ENCODE data around the gene HNRNPM.

Gene HNRNPM

DNA sequence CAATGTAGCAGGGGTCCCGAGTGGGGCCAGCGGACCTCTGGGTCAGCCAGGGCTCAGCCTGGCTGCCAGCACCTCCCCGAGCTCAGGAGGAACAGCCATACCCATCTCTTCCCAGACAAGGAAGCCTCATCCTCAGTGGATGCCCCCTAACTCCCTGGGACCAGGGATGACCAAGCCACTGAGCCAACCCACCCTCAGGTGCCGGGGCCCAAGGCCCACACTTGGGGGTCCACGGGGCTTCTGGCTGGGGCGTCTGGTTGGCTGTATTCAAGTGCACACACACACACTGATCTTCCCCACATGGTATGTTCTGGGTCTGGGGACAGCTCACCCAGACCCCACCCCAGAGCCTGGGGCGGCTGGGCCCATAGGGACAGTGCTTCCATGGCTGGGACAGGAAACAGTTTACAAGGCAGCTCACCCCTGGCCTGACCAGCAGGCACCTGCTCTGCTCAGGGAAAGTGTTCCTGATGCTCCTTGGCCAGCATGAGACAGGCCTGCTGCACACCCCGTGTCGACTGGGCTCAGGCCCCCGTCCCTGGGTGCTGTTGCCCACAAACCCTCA is 46.9 kb upstream of the HNRNPM start:
- ChIA-PET CTCF (interaction anchor here (0.5 to 1.0 kb wide), 4 partner anchors 27 to 97 kb away, joined by 3 to 8 read pairs (median 4); no protein-coding TSS in a partner anchor), POLR2A (interaction anchor here (1.0 to 1.7 kb wide), 2 partner anchors 15 to 45 kb away, joined by 3 to 4 read pairs; partner anchors contain the start of gene MARCHF2)
- no peak for TF ChIP-seq LEF1 (IDR thresholded peaks at IDR 0.05; ENCODE audit: borderline replicate concordance)
- no peak for TF ChIP-seq L3MBTL2 (conservative IDR thresholded peaks at IDR 0.05)
- no peak for TF ChIP-seq TARDBP (IDR thresholded peaks at IDR 0.05)
- no peak for TF ChIP-seq CTBP1 (IDR thresholded peaks at IDR 0.05; ENCODE audit: borderline replicate concordance)
- TF ChIP-seq NFRKB (IDR thresholded peaks at IDR 0.05): no peak
- no peak for TF ChIP-seq FOXK2 (IDR thresholded peaks at IDR 0.05)
- TF ChIP-seq, protein P1, sequence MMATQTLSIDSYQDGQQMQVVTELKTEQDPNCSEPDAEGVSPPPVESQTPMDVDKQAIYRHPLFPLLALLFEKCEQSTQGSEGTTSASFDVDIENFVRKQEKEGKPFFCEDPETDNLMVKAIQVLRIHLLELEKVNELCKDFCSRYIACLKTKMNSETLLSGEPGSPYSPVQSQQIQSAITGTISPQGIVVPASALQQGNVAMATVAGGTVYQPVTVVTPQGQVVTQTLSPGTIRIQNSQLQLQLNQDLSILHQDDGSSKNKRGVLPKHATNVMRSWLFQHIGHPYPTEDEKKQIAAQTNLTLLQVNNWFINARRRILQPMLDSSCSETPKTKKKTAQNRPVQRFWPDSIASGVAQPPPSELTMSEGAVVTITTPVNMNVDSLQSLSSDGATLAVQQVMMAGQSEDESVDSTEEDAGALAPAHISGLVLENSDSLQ (IDR thresholded peaks at IDR 0.05): no peak
- TF ChIP-seq ELF4 (IDR thresholded peaks at IDR 0.05): no peak
- TF ChIP-seq ARNT (IDR thresholded peaks at IDR 0.05): no peak
- no peak for TF ChIP-seq ZNF384 (IDR thresholded peaks at IDR 0.05)
- TF ChIP-seq SP1 (IDR thresholded peaks at IDR 0.05): no peak
- TF ChIP-seq BHLHE40 (IDR thresholded peaks at IDR 0.05; ENCODE audit: borderline replicate concordance): no peak
- TF ChIP-seq SUZ12 (IDR thresholded peaks at IDR 0.05): no peak
- TF ChIP-seq HDGF (IDR thresholded peaks at IDR 0.05; ENCODE audit: borderline replicate concordance): no peak
- TF ChIP-seq FOXA1 (IDR thresholded peaks at IDR 0.05): no peak
- TF ChIP-seq FOXM1 (IDR thresholded peaks at IDR 0.05; ENCODE audit: borderline replicate concordance): no peak
- DNase-seq (ENCODE audit: extremely low spot score): no peak

DNA sequence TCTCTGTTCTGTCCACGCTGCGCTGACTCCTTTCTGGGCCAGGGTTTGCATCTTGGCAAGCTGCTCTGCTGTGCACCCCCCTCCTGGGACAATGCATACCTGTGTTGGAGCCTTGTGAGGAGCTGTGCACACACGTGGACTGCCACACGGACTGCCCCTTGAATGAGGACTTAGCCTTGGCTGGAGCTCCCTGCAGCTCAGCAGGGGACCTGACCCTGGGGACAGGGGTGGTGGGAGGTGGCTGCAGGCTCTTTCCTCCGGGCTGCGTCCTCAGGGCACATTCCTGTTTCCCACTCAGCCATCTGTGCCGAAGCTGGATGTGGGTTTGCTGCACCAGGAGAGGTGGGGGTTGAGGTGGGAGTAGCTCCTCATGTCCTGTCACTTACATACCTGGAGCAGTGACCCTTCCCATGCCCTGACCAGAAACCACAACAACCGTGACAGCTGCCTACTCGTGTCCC is 46.4 kb upstream of the HNRNPM start:
- ChIA-PET POLR2A (interaction anchor here (1.0 to 1.7 kb wide), 2 partner anchors 15 to 45 kb away, joined by 3 to 4 read pairs; partner anchors contain the start of gene MARCHF2), CTCF (interaction anchor here (0.5 kb wide), 2 partner anchors 27 to 96 kb away, joined by 3 read pairs; no protein-coding TSS in a partner anchor)
- TF ChIP-seq SUZ12 (IDR thresholded peaks at IDR 0.05): no peak
- TF ChIP-seq ARNT (IDR thresholded peaks at IDR 0.05): no peak
- no peak for TF ChIP-seq FOXA1 (IDR thresholded peaks at IDR 0.05)
- no peak for TF ChIP-seq FOXM1 (IDR thresholded peaks at IDR 0.05; ENCODE audit: borderline replicate concordance)
- DNase-seq (ENCODE audit: extremely low spot score): no peak

DNA sequence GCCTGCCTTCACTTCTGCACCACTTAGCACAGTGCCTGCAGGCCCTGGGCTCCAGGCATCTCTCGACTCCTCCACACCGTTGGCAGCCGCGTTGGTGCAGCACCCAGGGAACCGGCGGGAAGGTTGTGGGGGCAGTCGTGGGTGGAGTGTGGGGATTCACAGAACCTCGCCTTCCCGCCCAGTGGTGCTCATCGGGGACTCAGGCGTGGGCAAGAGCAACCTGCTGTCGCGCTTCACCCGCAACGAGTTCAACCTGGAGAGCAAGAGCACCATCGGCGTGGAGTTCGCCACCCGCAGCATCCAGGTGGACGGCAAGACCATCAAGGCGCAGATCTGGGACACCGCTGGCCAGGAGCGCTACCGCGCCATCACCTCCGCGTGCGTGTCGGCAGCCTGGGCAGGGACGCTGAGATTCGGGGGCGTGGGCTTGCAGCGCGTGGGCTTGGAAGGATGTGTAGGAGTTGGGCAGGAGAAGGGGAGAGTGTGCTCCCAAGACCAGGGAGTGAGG is 45.0 kb upstream of the HNRNPM start:
- ChIA-PET CTCF (no interaction called here), POLR2A (no interaction called here)
- DNase-seq (ENCODE audit: extremely low spot score): no peak
- TF ChIP-seq LEF1 (IDR thresholded peaks at IDR 0.05; ENCODE audit: borderline replicate concordance) (no peak), HDGF (IDR thresholded peaks at IDR 0.05; ENCODE audit: borderline replicate concordance) (no peak), TARDBP (IDR thresholded peaks at IDR 0.05) (no peak), FOXA1 (IDR thresholded peaks at IDR 0.05) (no peak), BHLHE40 (IDR thresholded peaks at IDR 0.05; ENCODE audit: borderline replicate concordance) (no peak)

DNA sequence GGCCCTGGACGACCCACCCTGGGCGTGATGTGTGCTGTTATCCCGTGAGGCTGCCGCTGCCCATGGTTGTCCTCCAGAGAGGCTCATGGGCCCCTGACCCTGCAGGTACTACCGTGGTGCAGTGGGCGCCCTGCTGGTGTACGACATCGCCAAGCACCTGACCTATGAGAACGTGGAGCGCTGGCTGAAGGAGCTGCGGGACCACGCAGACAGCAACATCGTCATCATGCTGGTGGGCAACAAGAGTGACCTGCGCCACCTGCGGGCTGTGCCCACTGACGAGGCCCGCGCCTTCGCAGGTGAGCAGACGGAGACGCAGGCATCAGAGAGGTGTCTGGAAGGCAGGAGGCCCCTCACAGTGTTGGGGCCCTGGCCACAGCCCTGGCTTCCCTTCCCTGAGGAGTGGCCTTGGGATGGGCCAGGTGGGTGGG is 42.8 kb upstream of the HNRNPM start:
- ChIA-PET POLR2A (no interaction called here), CTCF (no interaction called here)
- DNase-seq (ENCODE audit: extremely low spot score): no peak
- TF ChIP-seq ELF4 (IDR thresholded peaks at IDR 0.05) (no peak), LEF1 (IDR thresholded peaks at IDR 0.05; ENCODE audit: borderline replicate concordance) (no peak), ZNF384 (IDR thresholded peaks at IDR 0.05) (no peak), NFRKB (IDR thresholded peaks at IDR 0.05) (no peak), HDGF (IDR thresholded peaks at IDR 0.05; ENCODE audit: borderline replicate concordance) (no peak), L3MBTL2 (conservative IDR thresholded peaks at IDR 0.05) (no peak), FOXK2 (IDR thresholded peaks at IDR 0.05) (no peak), BHLHE40 (IDR thresholded peaks at IDR 0.05; ENCODE audit: borderline replicate concordance) (no peak), ARNT (IDR thresholded peaks at IDR 0.05) (no peak), FOXM1 (IDR thresholded peaks at IDR 0.05; ENCODE audit: borderline replicate concordance) (no peak), CTBP1 (IDR thresholded peaks at IDR 0.05; ENCODE audit: borderline replicate concordance) (no peak), SP1 (IDR thresholded peaks at IDR 0.05) (no peak), TARDBP (IDR thresholded peaks at IDR 0.05) (no peak), FOXA1 (IDR thresholded peaks at IDR 0.05) (no peak)
- TF ChIP-seq, protein P1 (IDR thresholded peaks at IDR 0.05): no peak

DNA sequence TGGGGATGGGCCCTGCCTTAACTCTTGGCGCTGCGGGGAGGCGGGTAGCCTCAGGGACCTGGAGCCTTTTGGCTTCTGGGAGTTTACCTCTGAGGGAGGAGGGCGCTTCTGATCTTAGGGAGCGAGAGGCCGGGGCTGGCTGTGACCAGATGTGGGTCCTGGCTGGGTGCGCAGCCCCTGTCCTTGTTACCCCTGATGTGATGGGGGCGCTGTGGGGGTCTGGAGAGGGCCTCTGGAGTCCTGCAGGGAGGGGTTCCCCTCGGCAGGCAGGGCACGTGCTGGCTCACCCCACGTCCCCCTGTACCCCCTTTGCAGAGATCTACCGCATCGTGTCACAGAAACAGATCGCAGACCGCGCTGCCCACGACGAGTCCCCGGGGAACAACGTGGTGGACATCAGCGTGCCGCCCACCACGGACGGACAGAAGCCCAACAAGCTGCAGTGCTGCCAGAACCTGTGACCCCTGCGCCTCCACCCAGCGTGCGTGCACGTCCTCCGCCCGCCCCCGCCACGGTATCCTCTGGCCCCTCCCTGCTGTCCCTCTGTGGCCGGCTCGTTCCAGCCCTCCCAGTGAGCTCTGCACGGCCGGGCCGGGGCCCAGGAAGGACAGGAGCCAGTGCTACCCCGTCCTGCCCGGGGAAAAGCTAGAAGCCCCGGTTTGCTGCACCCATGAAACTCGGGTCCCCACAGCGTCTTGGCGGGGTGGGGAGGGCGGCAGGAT is 41.5 kb upstream of the HNRNPM start:
- no peak for DNase-seq (ENCODE audit: extremely low spot score)
- ChIA-PET CTCF (no interaction called here), POLR2A (no interaction called here)
- TF ChIP-seq HDGF (IDR thresholded peaks at IDR 0.05; ENCODE audit: borderline replicate concordance) (no peak), BHLHE40 (IDR thresholded peaks at IDR 0.05; ENCODE audit: borderline replicate concordance) (no peak), FOXA1 (IDR thresholded peaks at IDR 0.05) (no peak), ARNT (IDR thresholded peaks at IDR 0.05) (no peak), ZNF384 (IDR thresholded peaks at IDR 0.05) (no peak)
- TF ChIP-seq, protein P1 (IDR thresholded peaks at IDR 0.05): no peak

DNA sequence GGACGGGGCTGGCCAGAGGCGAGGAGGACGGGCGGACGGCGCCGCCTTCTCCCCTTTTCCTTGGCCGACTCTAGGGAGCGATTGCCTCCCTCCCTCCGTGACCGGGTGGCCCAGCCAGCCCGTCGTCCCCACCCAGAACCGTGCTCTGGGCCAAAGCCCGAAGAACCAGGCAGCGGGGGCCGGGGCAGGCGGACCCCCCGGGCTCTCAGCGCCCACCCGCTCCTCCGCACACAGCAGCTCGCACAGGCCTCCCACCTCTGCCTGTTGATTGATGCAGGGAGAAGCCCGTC is 41.0 kb upstream of the HNRNPM start:
- CTCF ChIA-PET: no interaction called here

More for the DNA sequence above, 41.0 kb upstream of the HNRNPM start:
- no peak for DNase-seq (ENCODE audit: extremely low spot score)
- no peak for TF ChIP-seq CTBP1 (IDR thresholded peaks at IDR 0.05; ENCODE audit: borderline replicate concordance)
- TF ChIP-seq FOXA1 (IDR thresholded peaks at IDR 0.05): no peak
- TF ChIP-seq FOXK2 (IDR thresholded peaks at IDR 0.05): no peak
- TF ChIP-seq TARDBP (IDR thresholded peaks at IDR 0.05): no peak
- no peak for TF ChIP-seq SUZ12 (IDR thresholded peaks at IDR 0.05)
- TF ChIP-seq FOXM1 (IDR thresholded peaks at IDR 0.05; ENCODE audit: borderline replicate concordance): no peak
- TF ChIP-seq, protein P1 (IDR thresholded peaks at IDR 0.05): no peak
- no peak for TF ChIP-seq NFRKB (IDR thresholded peaks at IDR 0.05)
- no peak for TF ChIP-seq BHLHE40 (IDR thresholded peaks at IDR 0.05; ENCODE audit: borderline replicate concordance)
- no peak for TF ChIP-seq ZNF384 (IDR thresholded peaks at IDR 0.05)
- TF ChIP-seq HDGF (IDR thresholded peaks at IDR 0.05; ENCODE audit: borderline replicate concordance): no peak
- TF ChIP-seq L3MBTL2 (conservative IDR thresholded peaks at IDR 0.05): no peak
- TF ChIP-seq LEF1 (IDR thresholded peaks at IDR 0.05; ENCODE audit: borderline replicate concordance): no peak
- POLR2A ChIA-PET: no interaction called here

All from HEK293T (cell line).